SK-N-SH treated with all-trans-retinoic acid at 6 μM for 48 hours (cell line): ENCODE data around the gene COQ5.

Experiments used
- ARNTL ChIP-seq: fragments of 450-650 bp; formaldehyde crosslinking; IDR thresholded peaks from 2 replicates; pipeline ENCODE4 v1.5.0; 2020; ENCODE audit warnings: low read depth, mild to moderate bottlenecking, moderate library complexity, borderline replicate concordance
- CSDC2 ChIP-seq: fragments of 250-450 bp; sonication (Bioruptor Pico); IDR thresholded peaks from 2 replicates; pipeline ENCODE4 v1.5.0; 2020; ENCODE audit warnings: mild to moderate bottlenecking, moderate library complexity
- ESRRG ChIP-seq: fragments of 250-450 bp; sonication (Bioruptor Pico); IDR thresholded peaks from 2 replicates; pipeline ENCODE4 v1.6.1; 2021; ENCODE audit warnings: mild to moderate bottlenecking
- OSR1 ChIP-seq: fragments of 250-450 bp; sonication (Bioruptor Pico); IDR thresholded peaks from 2 replicates; pipeline ENCODE4 v1.8.0; 2022; ENCODE audit warnings: moderate library complexity, mild to moderate bottlenecking, inconsistent platforms
- RARB ChIP-seq: fragments of 250-450 bp; sonication (Bioruptor Pico); IDR thresholded peaks from 2 replicates; pipeline ENCODE4 v1.8.0; 2021; ENCODE audit warnings: mild to moderate bottlenecking, moderate library complexity
- SNAI2 ChIP-seq: fragments of 250-450 bp; sonication (Bioruptor Pico); IDR thresholded peaks from 2 replicates; pipeline ENCODE4 v1.5.0; 2020; ENCODE audit warnings: mild to moderate bottlenecking, moderate library complexity
- TOX ChIP-seq: fragments of 250-450 bp; sonication (Bioruptor Pico); IDR thresholded peaks from 2 replicates; pipeline ENCODE4 v1.8.0; 2021; ENCODE audit warnings: mild to moderate bottlenecking, moderate library complexity, borderline replicate concordance
- ZC3H10 ChIP-seq: fragments of 250-450 bp; sonication (Bioruptor Pico); IDR thresholded peaks from 2 replicates; pipeline ENCODE4 v1.5.1; 2021; ENCODE audit warnings: mild to moderate bottlenecking, moderate library complexity
- ZFP3 ChIP-seq: fragments of 250-450 bp; sonication (Bioruptor Pico); IDR thresholded peaks from 2 replicates; pipeline ENCODE4 v1.5.0; 2020; ENCODE audit warnings: mild to moderate bottlenecking, moderate library complexity
- ZNF565 ChIP-seq: fragments of 450-650 bp; formaldehyde crosslinking; conservative IDR thresholded peaks from 2 replicates; pipeline ENCODE4 v1.5.0; 2020; ENCODE audit warnings: low read depth, mild to moderate bottlenecking, moderate library complexity
- ZNF70 ChIP-seq: fragments of 450-650 bp; formaldehyde crosslinking; IDR thresholded peaks from 2 replicates; pipeline ENCODE4 v1.5.0; 2020; ENCODE audit warnings: mild to moderate bottlenecking, moderate library complexity
- TF ChIP-seq, protein P1 (sequence below): fragments of 250-450 bp; sonication (Bioruptor Pico); IDR thresholded peaks from 2 replicates; pipeline ENCODE4 v1.5.1; 2020; ENCODE audit warnings: low read depth, mild to moderate bottlenecking, moderate library complexity
- TF ChIP-seq, protein P2 (sequence below): fragments of 250-450 bp; sonication (Bioruptor Pico); IDR thresholded peaks from 2 replicates; pipeline ENCODE4 v1.8.0; 2020; ENCODE audit warnings: mild to moderate bottlenecking, moderate library complexity, borderline replicate concordance
- TF ChIP-seq, protein P3 (sequence below): fragments of 250-450 bp; sonication (Bioruptor Pico); IDR thresholded peaks from 2 replicates; pipeline ENCODE4 v1.5.1; 2021; ENCODE audit warnings: mild to moderate bottlenecking, moderate library complexity

DNA sequence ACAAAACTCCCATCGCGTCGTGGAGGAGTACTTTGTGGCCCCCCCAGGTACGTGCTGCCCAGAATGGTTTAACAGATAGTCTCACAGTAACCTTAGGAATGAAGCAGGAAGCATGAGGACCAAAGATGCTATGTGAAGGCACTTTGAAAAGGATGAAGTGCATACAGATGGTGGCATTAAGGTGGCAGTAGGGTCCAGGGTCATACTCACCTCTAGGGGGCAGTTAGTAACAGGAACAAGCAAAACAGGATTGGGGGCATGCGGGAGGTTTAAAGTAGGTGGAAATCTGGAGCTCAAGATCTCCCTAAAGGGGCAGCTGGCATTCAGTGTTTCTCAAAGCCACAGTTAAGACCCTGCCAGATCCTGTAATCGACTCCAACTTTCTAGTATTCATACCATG is 71.8 kb downstream of the COQ5 start:
- TF ChIP-seq, protein P1, sequence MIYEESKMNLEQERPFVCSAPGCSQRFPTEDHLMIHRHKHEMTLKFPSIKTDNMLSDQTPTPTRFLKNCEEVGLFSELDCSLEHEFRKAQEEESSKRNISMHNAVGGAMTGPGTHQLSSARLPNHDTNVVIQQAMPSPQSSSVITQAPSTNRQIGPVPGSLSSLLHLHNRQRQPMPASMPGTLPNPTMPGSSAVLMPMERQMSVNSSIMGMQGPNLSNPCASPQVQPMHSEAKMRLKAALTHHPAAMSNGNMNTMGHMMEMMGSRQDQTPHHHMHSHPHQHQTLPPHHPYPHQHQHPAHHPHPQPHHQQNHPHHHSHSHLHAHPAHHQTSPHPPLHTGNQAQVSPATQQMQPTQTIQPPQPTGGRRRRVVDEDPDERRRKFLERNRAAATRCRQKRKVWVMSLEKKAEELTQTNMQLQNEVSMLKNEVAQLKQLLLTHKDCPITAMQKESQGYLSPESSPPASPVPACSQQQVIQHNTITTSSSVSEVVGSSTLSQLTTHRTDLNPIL = no peak
- no peak for TF ChIP-seq ZNF565 (CRISPR knock-in tag)
- TF ChIP-seq ARNTL = no peak
- TF ChIP-seq TOX (CRISPR knock-in tag) = no peak
- no peak for TF ChIP-seq OSR1 (CRISPR knock-in tag)
- TF ChIP-seq ZFP3 (CRISPR knock-in tag) = no peak
- TF ChIP-seq ZNF70 = no peak
- no peak for TF ChIP-seq CSDC2 (CRISPR knock-in tag)
- no peak for TF ChIP-seq ESRRG (CRISPR knock-in tag)
- TF ChIP-seq ZC3H10 (CRISPR knock-in tag) = no peak
- TF ChIP-seq, protein P2, sequence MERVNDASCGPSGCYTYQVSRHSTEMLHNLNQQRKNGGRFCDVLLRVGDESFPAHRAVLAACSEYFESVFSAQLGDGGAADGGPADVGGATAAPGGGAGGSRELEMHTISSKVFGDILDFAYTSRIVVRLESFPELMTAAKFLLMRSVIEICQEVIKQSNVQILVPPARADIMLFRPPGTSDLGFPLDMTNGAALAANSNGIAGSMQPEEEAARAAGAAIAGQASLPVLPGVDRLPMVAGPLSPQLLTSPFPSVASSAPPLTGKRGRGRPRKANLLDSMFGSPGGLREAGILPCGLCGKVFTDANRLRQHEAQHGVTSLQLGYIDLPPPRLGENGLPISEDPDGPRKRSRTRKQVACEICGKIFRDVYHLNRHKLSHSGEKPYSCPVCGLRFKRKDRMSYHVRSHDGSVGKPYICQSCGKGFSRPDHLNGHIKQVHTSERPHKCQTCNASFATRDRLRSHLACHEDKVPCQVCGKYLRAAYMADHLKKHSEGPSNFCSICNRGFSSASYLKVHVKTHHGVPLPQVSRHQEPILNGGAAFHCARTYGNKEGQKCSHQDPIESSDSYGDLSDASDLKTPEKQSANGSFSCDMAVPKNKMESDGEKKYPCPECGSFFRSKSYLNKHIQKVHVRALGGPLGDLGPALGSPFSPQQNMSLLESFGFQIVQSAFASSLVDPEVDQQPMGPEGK (CRISPR knock-in tag) = no peak
- TF ChIP-seq SNAI2 (CRISPR knock-in tag) = no peak
- TF ChIP-seq, protein P3, sequence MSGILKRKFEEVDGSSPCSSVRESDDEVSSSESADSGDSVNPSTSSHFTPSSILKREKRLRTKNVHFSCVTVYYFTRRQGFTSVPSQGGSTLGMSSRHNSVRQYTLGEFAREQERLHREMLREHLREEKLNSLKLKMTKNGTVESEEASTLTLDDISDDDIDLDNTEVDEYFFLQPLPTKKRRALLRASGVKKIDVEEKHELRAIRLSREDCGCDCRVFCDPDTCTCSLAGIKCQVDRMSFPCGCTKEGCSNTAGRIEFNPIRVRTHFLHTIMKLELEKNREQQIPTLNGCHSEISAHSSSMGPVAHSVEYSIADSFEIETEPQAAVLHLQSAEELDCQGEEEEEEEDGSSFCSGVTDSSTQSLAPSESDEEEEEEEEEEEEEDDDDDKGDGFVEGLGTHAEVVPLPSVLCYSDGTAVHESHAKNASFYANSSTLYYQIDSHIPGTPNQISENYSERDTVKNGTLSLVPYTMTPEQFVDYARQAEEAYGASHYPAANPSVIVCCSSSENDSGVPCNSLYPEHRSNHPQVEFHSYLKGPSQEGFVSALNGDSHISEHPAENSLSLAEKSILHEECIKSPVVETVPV (CRISPR knock-in tag) = no peak
- no peak for TF ChIP-seq RARB
